GM23338 (cell line): ENCODE measurements around the gene KIAA1328. TPM values are rescaled to one million over a fixed set of nuclear protein-coding genes. Genes with fewer than 3 reads are reported as not detected.

ENCODE experiments used
- ATAC-seq: fragments of 200-7000 bp; cut with Tn5 transposase; 3 replicates; pipeline ENCODE4 v1.9.1; 2020
- DNase-seq: peaks from one replicate; pipeline ENCODE4 v3.0.0-alpha.2; 2015; ENCODE audit warnings: low spot score
- H2AFZ ChIP-seq: fragments of 200-600 bp; sonication (generic); 2 replicates; pipeline ENCODE4 v1.8.0; 2016; ENCODE audit warnings: antibody characterized with exemption, mild to moderate bottlenecking, moderate library complexity
- H3F3A ChIP-seq: fragments of 200-600 bp; sonication (generic); replicated peaks from 2 replicates; pipeline ENCODE4 v1.8.0; 2017; ENCODE audit warnings: antibody characterized with exemption, mixed run types, low read depth
- H3K27ac ChIP-seq: fragments of 200-600 bp; sonication (generic); 2 replicates; pipeline ENCODE4 v1.6.1; 2016; ENCODE audit warnings: low read depth
- H3K27me3 ChIP-seq: fragments of 200-600 bp; sonication (generic); 2 replicates; pipeline ENCODE4 v1.8.0; 2016; ENCODE audit warnings: mild to moderate bottlenecking, mixed run types, moderate library complexity; ENCODE audit not compliant: insufficient read depth
- H3K36me3 ChIP-seq: fragments of 200-600 bp; sonication (generic); 2 replicates; pipeline ENCODE4 v1.8.0; 2016; ENCODE audit warnings: mild to moderate bottlenecking; ENCODE audit not compliant: insufficient read depth
- H3K4me1 ChIP-seq: fragments of 200-600 bp; sonication (generic); 2 replicates; pipeline ENCODE4 v1.8.0; 2016; ENCODE audit warnings: mild to moderate bottlenecking, moderate library complexity; ENCODE audit not compliant: insufficient read depth
- H3K4me2 ChIP-seq: fragments of 200-600 bp; sonication (generic); 2 replicates; pipeline ENCODE4 v1.7.1; 2017; ENCODE audit warnings: mixed run types
- H3K4me3 ChIP-seq: fragments of 200-600 bp; sonication (generic); 2 replicates; pipeline ENCODE4 v1.6.1; 2016; ENCODE audit warnings: mixed run types
- H3K79me2 ChIP-seq: fragments of 200-600 bp; sonication (generic); replicated peaks from 2 replicates; pipeline ENCODE4 v1.8.0; 2017; ENCODE audit warnings: mild to moderate bottlenecking; ENCODE audit not compliant: insufficient read depth
- H3K9me2 ChIP-seq: fragments of 200-600 bp; sonication (generic); 2 replicates; pipeline ENCODE4 v1.8.0; 2017; ENCODE audit not compliant: insufficient read depth
- H4K20me1 ChIP-seq: fragments of 200-600 bp; sonication (generic); replicated peaks from 2 replicates; pipeline ENCODE4 v1.8.0; 2017; ENCODE audit warnings: mild to moderate bottlenecking; ENCODE audit not compliant: insufficient read depth
- H3K27ac Mint-ChIP-seq: 2 replicates; pipeline ENCODE4 v1.8.0; 2020; ENCODE audit warnings: inconsistent platforms, mild to moderate bottlenecking, moderate library complexity, mixed read lengths
- H3K27me3 Mint-ChIP-seq: 3 replicates; pipeline ENCODE4 v1.8.0; 2022; ENCODE audit warnings: low read depth, mild to moderate bottlenecking, moderate library complexity, mixed read lengths, inconsistent platforms; ENCODE audit not compliant: insufficient read depth, poor library complexity
- H3K36me3 Mint-ChIP-seq: 3 replicates; pipeline ENCODE4 v1.8.0; 2021; ENCODE audit warnings: low read depth, mild to moderate bottlenecking, inconsistent platforms, moderate library complexity, mixed read lengths
- H3K4me1 Mint-ChIP-seq: 3 replicates; pipeline ENCODE4 v1.8.0; 2020; ENCODE audit warnings: mild to moderate bottlenecking, inconsistent platforms, mixed read lengths
- H3K4me3 Mint-ChIP-seq: 3 replicates; pipeline ENCODE4 v1.8.0; 2021; ENCODE audit warnings: moderate library complexity, mild to moderate bottlenecking, inconsistent platforms, mixed read lengths
- H3K9me3 Mint-ChIP-seq: 3 replicates; pipeline ENCODE4 v1.8.0; 2020; ENCODE audit warnings: moderate library complexity, mild to moderate bottlenecking, inconsistent platforms, mixed read lengths
- CTCF ChIP-seq, 2 experiments: fragments of 200-600 bp in 1 of 2; sonication (generic) in 1 of 2; conservative IDR thresholded peaks; 2 replicates each; pipeline versions ENCODE4 v1.5.1 to v1.6.1; 2016 to 2017; ENCODE audit warnings: antibody characterized with exemption in 2 of 2, low read depth in 2 of 2, mild to moderate bottlenecking in 2 of 2, moderate library complexity in 1 of 2
- EZH2phosphoT487 ChIP-seq: fragments of 200-600 bp; sonication (generic); IDR thresholded peaks from one replicate; pipeline ENCODE4 v1.8.1; 2018; ENCODE audit warnings: antibody characterized with exemption; ENCODE audit not compliant: unreplicated experiment
- POLR2AphosphoS5 ChIP-seq: IDR thresholded peaks from 2 replicates; pipeline ENCODE4 v1.6.1; 2016; ENCODE audit warnings: antibody characterized with exemption, low read depth
- STAT1 ChIP-seq: IDR thresholded peaks from one replicate; pipeline ENCODE4 v1.6.1; 2016; ENCODE audit warnings: antibody characterized with exemption; ENCODE audit not compliant: unreplicated experiment
- ZNF331 ChIP-seq: fragments of 250-450 bp; sonication (Bioruptor Pico); IDR thresholded peaks from 2 replicates; pipeline ENCODE4 v1.5.0; 2020; ENCODE audit warnings: low read depth, mild to moderate bottlenecking, moderate library complexity
- polyA plus RNA-seq: library from polyadenylated mRNA; unstranded; fragments of >200 nt; fragmentation: Nextera tagmentation; extraction: Ambion mirVana; gene quantifications from 2 replicates; pipeline ENCODE4 v1.2.1, GENCODE V29; 2016
- total RNA-seq: library from RNA; depleted of rRNA; stranded (reverse); fragments of >200 nt; shearing (Covaris generic); gene quantifications from 2 replicates; pipeline ENCODE4 v1.2.3, GENCODE V29; 2014
- TF ChIP-seq, protein P1 (sequence below): fragments of 250-450 bp; sonication (Bioruptor Pico); IDR thresholded peaks from 2 replicates; pipeline ENCODE4 v1.5.0; 2020; ENCODE audit warnings: mild to moderate bottlenecking, moderate library complexity
- TF ChIP-seq, protein P2 (sequence below): IDR thresholded peaks from 2 replicates; pipeline ENCODE4 v1.6.1; 2016; ENCODE audit warnings: antibody characterized with exemption

Gene KIAA1328
- total and polyA plus RNA-seq, 2 experiments from 2014 or later, result 5.2 to 8.4 TPM

DNA sequence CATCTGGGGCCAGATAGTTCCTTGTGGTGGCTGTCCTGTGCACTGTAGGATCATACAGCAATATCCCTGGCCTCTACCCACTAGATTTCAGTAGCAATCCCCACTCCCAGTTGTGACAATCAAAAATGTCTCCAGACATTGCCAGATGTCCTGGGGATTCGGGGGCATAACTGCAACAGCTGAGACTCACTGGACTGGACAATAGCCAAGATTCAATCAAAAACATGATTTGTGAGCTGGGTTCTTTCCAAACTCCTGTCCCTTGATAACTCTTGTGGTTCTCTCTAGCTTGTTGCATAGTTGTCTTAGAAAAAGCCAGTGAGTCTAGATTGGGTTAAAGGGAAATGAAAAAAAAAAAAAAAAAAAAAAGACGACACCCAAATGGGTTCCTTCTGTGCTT lies 443.3 kb downstream of the KIAA1328 start (continued):
- TF ChIP-seq, protein P1, sequence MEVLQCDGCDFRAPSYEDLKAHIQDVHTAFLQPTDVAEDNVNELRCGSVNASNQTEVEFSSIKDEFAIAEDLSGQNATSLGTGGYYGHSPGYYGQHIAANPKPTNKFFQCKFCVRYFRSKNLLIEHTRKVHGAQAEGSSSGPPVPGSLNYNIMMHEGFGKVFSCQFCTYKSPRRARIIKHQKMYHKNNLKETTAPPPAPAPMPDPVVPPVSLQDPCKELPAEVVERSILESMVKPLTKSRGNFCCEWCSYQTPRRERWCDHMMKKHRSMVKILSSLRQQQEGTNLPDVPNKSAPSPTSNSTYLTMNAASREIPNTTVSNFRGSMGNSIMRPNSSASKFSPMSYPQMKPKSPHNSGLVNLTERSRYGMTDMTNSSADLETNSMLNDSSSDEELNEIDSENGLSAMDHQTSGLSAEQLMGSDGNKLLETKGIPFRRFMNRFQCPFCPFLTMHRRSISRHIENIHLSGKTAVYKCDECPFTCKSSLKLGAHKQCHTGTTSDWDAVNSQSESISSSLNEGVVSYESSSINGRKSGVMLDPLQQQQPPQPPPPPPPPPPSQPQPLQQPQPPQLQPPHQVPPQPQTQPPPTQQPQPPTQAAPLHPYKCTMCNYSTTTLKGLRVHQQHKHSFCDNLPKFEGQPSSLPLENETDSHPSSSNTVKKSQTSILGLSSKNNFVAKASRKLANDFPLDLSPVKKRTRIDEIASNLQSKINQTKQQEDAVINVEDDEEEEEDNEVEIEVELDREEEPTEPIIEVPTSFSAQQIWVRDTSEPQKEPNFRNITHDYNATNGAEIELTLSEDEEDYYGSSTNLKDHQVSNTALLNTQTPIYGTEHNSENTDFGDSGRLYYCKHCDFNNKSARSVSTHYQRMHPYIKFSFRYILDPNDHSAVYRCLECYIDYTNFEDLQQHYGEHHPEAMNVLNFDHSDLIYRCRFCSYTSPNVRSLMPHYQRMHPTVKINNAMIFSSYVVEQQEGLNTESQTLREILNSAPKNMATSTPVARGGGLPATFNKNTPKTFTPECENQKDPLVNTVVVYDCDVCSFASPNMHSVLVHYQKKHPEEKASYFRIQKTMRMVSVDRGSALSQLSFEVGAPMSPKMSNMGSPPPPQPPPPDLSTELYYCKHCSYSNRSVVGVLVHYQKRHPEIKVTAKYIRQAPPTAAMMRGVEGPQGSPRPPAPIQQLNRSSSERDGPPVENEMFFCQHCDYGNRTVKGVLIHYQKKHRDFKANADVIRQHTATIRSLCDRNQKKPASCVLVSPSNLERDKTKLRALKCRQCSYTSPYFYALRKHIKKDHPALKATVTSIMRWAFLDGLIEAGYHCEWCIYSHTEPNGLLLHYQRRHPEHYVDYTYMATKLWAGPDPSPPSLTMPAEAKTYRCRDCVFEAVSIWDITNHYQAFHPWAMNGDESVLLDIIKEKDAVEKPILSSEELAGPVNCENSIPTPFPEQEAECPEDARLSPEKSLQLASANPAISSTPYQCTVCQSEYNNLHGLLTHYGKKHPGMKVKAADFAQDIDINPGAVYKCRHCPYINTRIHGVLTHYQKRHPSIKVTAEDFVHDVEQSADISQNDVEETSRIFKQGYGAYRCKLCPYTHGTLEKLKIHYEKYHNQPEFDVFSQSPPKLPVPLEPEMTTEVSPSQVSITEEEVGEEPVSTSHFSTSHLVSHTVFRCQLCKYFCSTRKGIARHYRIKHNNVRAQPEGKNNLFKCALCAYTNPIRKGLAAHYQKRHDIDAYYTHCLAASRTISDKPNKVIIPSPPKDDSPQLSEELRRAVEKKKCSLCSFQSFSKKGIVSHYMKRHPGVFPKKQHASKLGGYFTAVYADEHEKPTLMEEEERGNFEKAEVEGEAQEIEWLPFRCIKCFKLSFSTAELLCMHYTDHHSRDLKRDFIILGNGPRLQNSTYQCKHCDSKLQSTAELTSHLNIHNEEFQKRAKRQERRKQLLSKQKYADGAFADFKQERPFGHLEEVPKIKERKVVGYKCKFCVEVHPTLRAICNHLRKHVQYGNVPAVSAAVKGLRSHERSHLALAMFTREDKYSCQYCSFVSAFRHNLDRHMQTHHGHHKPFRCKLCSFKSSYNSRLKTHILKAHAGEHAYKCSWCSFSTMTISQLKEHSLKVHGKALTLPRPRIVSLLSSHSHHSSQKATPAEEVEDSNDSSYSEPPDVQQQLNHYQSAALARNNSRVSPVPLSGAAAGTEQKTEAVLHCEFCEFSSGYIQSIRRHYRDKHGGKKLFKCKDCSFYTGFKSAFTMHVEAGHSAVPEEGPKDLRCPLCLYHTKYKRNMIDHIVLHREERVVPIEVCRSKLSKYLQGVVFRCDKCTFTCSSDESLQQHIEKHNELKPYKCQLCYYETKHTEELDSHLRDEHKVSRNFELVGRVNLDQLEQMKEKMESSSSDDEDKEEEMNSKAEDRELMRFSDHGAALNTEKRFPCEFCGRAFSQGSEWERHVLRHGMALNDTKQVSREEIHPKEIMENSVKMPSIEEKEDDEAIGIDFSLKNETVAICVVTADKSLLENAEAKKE, result no peak
- TF ChIP-seq STAT1 (no peak), EZH2phosphoT487 (no peak), ZNF331 (CRISPR knock-in tag) (no peak), POLR2AphosphoS5 (no peak), CTCF (conservative IDR thresholded peaks at IDR 0.05; ENCODE audit: low read depth in 2 of 2) (no peak)
- TF ChIP-seq, protein P2, sequence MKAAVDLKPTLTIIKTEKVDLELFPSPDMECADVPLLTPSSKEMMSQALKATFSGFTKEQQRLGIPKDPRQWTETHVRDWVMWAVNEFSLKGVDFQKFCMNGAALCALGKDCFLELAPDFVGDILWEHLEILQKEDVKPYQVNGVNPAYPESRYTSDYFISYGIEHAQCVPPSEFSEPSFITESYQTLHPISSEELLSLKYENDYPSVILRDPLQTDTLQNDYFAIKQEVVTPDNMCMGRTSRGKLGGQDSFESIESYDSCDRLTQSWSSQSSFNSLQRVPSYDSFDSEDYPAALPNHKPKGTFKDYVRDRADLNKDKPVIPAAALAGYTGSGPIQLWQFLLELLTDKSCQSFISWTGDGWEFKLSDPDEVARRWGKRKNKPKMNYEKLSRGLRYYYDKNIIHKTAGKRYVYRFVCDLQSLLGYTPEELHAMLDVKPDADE, result no peak

DNA sequence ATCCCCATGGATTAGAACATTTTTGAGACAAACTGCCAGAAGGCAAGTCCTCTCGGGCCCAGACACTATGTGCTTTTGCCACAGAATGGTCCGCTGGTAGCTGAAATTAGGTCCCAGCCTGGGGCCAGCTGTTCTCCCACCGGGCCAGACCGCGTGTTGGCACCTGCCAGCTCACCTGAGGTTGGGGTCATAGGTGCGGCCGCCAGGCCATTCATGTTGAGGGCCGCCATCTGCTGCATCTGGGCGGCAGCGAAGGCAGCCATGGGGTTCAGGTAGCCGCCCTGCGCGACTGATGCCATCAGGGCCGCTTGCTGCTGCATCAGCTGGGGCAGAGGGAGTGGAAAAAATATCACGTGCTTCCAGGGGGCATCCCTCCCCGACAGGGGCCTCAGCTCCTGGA lies 443.9 kb downstream of the KIAA1328 start:
- H3F3A ChIP-seq, result no peaks in the 10 kb centered on the region
- H3K4me2 ChIP-seq, result no peak overlapping the region
- no peak for DNase-seq
- no peak overlapping the region for H3K4me3 ChIP-seq
- Mint-ChIP-seq H3K4me1 (peaks cover 11% of the 10 kb centered on the region), H3K36me3 (no peaks in the 10 kb centered on the region), H3K27ac (no peak overlapping the region), H3K9me3 (no peaks in the 10 kb centered on the region; the same call in 2 of the 3 replicates), H3K27me3 (peaks cover 20% of the 10 kb centered on the region), H3K4me3 (no peak overlapping the region)
- no peak overlapping the region for H2AFZ ChIP-seq
- H3K27ac ChIP-seq, result no peak overlapping the region
- no peaks in the 10 kb centered on the region for H3K4me1 ChIP-seq
- H3K36me3 ChIP-seq, result no peaks in the 10 kb centered on the region
- no peak for ATAC-seq
- H3K79me2 ChIP-seq, result no peaks in the 10 kb centered on the region
- peaks cover 8% of the 10 kb centered on the region for H4K20me1 ChIP-seq
- no peaks in the 10 kb centered on the region for H3K27me3 ChIP-seq
- H3K9me2 ChIP-seq, result no peaks in the 10 kb centered on the region
- TF ChIP-seq, protein P1, result no peak
- no peak for TF ChIP-seq POLR2AphosphoS5
